GM12892 (cell line): Measurements from ENCODE around the gene TCF12.
"Not testable (repeated sequence)": the region's sequence is repeated elsewhere in the genome, so short reads cannot be mapped to it uniquely, and the experiment has no call there.

Source experiments
- DNase-seq: peaks from one replicate; pipeline ENCODE4 v3.0.0; 2011; ENCODE audit not compliant: insufficient read length
- FAIRE-seq: peaks from 2 replicates; lab custom pipeline; 2011; peaks lifted over from hg19 to GRCh38; lab: Jason Lieb, UNC
- POLR2A ChIP-seq: IDR thresholded peaks from 2 replicates; pipeline ENCODE4 v1.6.1; 2011; ENCODE audit warnings: low read depth, low read length, control low read depth
- POLR2AphosphoS5 ChIP-seq: IDR thresholded peaks from 2 replicates; pipeline ENCODE4 v1.6.1; 2011; ENCODE audit warnings: low read depth, low read length, control low read depth
- TAF1 ChIP-seq: IDR thresholded peaks from 2 replicates; pipeline ENCODE4 v1.6.1; 2011; ENCODE audit warnings: low read depth, mild to moderate bottlenecking, control low read depth, low read length, borderline replicate concordance

The TCF12 gene

GRCh38 chr15:56936929-56937328 lies 18.5 kb downstream of the TCF12 start:
- no peak for FAIRE-seq
- DNase-seq: no peak
- TF ChIP-seq POLR2AphosphoS5 (no peak), TAF1 (no peak), POLR2A (no peak)

GRCh38 chr15:56939257-56939656 lies 20.8 kb downstream of the TCF12 start:
- FAIRE-seq (no peak), DNase-seq (no peak)
- TF ChIP-seq TAF1: no peak
- no peak for TF ChIP-seq POLR2AphosphoS5
- TF ChIP-seq POLR2A: no peak

DNA sequence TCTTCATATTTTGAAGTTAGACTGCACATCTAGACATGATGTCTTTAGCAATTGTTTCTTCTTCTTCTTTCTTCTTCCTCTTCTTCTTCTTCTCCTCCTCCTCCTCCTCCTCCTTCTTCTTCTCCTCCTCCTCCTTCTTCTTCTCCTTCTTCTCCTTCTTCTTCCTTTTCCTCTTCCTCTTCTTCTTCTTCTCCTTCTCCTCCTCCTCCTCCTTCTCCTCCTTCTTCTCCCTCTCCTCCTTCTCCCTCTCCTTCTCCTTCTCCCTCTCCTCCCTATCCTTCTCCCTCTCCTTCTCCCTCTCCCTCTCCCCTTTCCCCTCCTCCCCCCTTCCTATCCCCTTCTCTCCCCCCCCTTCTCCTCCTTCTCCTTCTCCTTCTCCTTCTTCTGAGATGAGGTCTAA lies 21.9 kb downstream of the TCF12 start:
- TF ChIP-seq POLR2A (no peak), POLR2AphosphoS5 (no peak), TAF1 (no peak)
- DNase-seq (no peak), FAIRE-seq (no peak)

GRCh38 chr15:56942118-56942517 lies 23.7 kb downstream of the TCF12 start:
- DNase-seq (no peak), FAIRE-seq (no peak)

GRCh38 chr15:56943403-56943802 lies 25.0 kb downstream of the TCF12 start:
- TF ChIP-seq POLR2AphosphoS5 (no peak), POLR2A (no peak)
- DNase-seq (no peak), FAIRE-seq (no peak)

More at GRCh38 chr15:56942118-56942517, 23.7 kb downstream of the TCF12 start:
- TF ChIP-seq POLR2AphosphoS5 (no peak), TAF1 (no peak), POLR2A (no peak)

DNA sequence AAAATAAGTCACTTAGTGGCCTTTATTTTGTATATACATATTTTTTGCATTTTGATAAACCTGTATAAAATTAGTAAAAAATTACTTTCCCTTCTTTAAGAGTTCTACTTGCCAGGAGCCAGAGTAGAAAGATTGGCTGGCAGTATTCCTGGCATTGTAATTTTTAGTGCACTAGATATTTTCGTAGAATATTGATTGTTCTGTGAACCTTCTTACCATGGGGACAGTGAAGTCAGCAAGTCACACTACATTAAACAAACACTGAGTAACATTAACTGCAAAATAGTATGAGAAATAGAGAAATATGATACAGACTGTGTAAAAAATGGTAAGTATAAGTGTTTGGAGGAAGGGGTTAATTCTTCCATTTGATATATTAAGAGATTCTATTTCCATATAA lies 26.0 kb downstream of the TCF12 start:
- no peak for FAIRE-seq
- TF ChIP-seq POLR2AphosphoS5 (no peak), POLR2A (no peak), TAF1 (no peak)
- no peak for DNase-seq

DNA sequence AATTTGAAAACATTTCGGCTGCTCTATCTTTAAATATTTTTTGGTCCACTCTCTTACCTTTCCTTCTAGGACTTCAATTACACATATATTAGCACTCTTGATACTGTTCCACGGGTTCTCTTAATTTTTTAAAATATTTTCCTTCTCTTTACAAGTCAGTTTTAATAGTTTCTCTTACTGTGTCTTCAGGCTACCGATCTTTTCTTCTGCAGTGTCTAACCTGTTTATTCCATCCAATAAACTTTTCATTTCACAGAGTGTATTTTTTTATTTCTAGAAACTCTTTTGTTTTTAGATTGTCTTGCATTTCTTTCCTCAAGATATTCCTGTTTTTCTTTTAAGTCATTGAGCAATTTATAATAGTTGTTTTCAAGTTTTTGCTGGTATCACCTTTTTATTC lies 27.7 kb downstream of the TCF12 start:
- TF ChIP-seq TAF1: no peak
- no peak for TF ChIP-seq POLR2AphosphoS5
- no peak for TF ChIP-seq POLR2A
- FAIRE-seq (no peak), DNase-seq (no peak)

DNA sequence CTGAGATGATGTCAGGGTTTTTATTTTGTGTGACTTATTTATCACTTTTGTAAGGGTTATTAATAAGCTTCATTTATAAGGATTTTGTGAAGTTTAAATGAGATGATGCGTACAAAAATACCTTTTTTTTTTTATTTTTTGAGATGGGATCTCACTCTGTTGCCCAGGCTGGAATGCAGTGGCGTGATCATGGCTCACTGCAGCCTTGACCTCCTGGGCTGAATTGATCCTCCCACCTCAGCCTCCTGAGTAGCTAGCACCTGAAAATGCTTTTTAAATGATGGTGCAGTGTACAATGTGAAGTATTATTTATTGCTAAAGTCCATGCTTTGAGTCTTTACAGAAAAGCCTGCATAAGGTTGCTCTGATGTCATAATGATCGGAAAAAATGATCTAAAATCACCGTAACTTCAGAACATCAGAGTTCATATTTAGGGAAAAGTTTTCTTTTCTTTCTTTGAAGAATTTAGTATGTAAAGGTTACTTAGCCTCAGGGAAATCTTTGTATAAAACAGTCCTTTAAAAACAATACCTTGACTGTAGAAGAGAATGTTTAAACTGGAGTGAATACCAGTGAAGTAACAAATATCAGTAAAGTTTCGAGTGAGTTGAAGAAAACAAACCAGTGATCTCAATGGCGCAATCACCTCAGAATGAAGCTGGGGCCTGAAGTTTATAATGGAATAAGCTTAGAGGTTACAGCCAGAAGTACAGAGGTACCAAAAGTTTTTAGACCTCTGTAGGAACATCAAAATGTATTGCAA lies 29.7 kb downstream of the TCF12 start:
- no peak for TF ChIP-seq POLR2A
- no peak for TF ChIP-seq POLR2AphosphoS5
- TF ChIP-seq TAF1: no peak
- DNase-seq (no peak), FAIRE-seq (no peak)

GRCh38 chr15:56948764-56949101 lies 30.3 kb downstream of the TCF12 start:
- FAIRE-seq: peak; percentile 71

GRCh38 chr15:56950979-56951378 lies 32.5 kb downstream of the TCF12 start:
- no peak for TF ChIP-seq POLR2AphosphoS5
- no peak for TF ChIP-seq POLR2A
- TF ChIP-seq TAF1: no peak
- FAIRE-seq: no peak
- DNase-seq: no peak

More at GRCh38 chr15:56948764-56949101, 30.3 kb downstream of the TCF12 start:
- DNase-seq: no peak
- no peak for TF ChIP-seq POLR2A
- TF ChIP-seq TAF1: no peak
- TF ChIP-seq POLR2AphosphoS5: no peak

DNA sequence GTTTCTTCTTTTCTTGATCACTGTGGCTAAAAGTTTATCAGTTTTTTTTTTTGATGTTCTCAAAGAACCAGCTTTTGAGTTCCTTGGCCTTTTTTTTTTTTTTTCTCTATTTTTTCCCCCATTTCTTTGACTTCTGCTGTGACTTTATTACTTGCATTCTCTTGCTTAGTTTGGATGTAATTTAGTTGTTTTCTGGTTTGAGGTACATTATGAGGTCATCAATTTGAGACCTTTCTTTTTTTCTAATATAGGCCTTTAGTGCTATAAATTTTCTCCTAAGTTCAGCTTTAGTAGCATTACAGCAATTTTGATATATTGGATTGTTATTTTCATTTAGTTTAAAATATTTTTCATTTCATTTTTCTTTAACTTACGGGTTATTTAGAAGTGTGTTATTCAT lies 35.3 kb downstream of the TCF12 start:
- DNase-seq (no peak), FAIRE-seq (no peak)
- TF ChIP-seq POLR2AphosphoS5 (no peak), TAF1 (no peak), POLR2A (no peak)

- DNase-seq, FAIRE-seq: not testable (repeated sequence)
These were observed 36.6 kb downstream of the TCF12 start for GRCh38 chr15:56955011-56955410.

- DNase-seq (no peak), FAIRE-seq (no peak)
- TF ChIP-seq POLR2A (no peak), POLR2AphosphoS5 (no peak), TAF1 (no peak)
These were observed 38.1 kb downstream of the TCF12 start for GRCh38 chr15:56956538-56956937.

- DNase-seq (no peak), FAIRE-seq (no peak)
- TF ChIP-seq POLR2A: no peak
- no peak for TF ChIP-seq TAF1
These were observed 39.5 kb downstream of the TCF12 start for GRCh38 chr15:56957812-56958406.
